GM19467 (cell line): ENCODE results near the gene OR2H2.

Source experiments
- ATAC-seq: cut with Tn5 transposase; IDR thresholded peaks from one replicate; pipeline ENCODE4 v1.9.1; 2021; ENCODE audit warnings: mild to moderate bottlenecking, moderate library complexity; ENCODE audit not compliant: unreplicated experiment

OR2H2 gene

DNA sequence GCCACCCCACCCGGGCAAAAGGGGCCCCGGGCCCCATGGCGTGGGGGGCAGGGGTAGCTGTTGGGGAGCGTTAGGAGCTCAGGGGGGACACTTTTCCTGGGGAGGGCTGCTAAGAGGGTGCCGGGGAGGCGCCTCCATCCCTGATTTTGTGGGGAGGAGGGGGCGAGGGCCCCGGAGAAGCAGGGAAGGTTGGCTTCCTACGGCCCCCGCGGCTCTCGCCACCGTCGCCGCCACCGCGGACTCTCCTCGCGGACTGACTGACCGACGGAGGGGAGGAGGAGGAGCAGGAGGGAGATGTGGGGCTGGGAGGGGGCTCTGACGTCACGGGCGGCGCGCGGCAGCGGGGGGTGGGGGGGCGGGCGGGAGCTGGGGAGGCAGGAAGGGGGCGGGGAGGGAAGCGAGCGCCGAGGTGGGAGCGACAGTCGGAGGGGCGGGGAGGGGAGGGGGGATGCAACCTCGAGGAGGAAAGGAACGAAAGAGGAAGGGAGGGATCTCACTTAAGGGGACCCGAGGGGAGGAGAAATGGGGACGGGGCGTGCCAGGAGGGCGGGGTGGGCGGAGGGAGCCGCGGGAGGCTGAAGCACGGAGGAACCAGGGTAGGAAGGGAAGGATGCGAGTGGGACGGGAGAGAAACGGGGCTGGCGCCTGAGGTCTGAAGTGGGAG lies 43.0 kb downstream of the OR2H2 start:
- no peak for ATAC-seq

DNA sequence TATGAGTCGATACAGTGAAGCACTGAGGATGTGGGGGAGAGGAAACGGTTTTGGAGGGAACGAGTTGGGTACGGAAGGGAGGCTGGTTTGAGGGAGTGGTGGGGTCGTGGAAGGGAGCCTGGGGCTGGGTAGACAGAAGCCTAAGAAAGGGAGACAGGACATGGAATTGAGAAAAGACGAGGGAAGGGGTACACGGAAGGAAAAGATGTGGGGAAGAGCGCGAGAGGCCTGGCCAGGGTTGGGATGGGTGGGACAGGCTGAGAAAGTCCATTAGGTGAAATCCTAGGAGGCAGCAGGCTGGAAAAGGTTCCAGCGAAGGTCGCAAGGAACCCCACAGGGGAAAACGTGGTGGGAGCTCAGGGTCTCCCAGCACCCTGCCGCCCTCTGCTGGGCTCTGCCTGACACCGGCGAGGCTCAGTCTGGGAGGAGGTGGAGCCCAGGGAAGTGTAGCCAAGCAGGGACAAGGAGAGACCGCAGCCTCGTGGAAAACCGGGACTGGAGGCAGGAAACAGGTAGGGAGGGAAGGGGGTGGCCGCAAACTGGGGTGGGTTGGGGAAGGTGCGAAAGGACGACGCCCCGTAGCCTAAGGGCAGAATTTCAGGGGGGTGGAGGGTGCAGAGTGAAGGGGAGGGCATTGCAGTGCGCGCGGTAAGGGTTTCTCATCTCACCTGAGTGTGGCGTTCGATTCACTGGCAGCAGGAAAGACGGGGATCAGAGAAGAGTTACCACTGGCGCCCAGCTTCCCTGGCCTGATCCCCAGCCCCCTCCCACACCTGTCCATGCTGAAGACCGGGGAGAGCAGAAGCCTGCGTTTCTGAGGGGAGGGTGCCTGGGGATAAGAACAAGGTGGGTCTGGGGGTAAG lies 43.7 kb downstream of the OR2H2 start:
- ATAC-seq, result no peak

DNA sequence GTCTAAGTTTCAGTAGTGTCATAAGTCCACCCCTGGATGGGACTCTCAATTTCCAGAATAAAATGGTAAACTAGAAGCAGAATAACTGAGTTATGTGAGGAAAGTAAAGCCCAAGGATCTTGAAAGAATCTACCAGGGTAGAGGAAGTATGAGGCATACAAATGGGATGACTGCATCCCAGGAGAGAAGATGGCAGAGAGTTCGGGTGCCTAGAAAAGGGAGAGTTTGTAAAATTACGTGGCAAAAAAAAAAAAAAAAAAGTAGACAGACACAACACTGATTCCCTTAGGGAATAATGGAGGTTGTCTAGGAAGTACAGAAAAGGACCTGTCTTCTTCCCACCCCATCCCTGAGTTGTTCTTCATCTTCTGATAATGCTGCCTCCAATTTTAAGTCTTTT lies 44.6 kb downstream of the OR2H2 start:
- no peak for ATAC-seq

DNA sequence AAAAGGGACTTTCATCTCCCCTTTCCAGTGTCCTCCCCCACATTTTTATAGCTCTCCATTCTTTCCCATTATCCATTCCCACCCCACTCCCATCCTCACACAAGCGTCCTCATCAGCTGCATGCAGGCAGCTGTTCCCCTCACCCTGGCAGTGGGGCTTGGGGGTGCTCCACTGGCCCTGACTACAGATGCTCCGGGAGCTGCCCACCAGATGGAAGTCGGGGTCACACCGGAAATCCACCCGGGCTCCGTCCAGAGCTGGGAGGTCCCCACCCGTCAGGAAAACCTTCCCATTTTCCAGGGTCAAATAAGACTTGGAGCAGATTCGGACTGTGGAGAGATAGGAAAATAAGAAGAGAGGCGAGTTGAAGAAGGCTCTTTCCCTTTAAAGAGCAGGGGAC lies 45.4 kb downstream of the OR2H2 start:
- no peak for ATAC-seq

GRCh38 chr6:29631209-29631810 lies 46.4 kb downstream of the OR2H2 start:
- ATAC-seq, result no peak

DNA sequence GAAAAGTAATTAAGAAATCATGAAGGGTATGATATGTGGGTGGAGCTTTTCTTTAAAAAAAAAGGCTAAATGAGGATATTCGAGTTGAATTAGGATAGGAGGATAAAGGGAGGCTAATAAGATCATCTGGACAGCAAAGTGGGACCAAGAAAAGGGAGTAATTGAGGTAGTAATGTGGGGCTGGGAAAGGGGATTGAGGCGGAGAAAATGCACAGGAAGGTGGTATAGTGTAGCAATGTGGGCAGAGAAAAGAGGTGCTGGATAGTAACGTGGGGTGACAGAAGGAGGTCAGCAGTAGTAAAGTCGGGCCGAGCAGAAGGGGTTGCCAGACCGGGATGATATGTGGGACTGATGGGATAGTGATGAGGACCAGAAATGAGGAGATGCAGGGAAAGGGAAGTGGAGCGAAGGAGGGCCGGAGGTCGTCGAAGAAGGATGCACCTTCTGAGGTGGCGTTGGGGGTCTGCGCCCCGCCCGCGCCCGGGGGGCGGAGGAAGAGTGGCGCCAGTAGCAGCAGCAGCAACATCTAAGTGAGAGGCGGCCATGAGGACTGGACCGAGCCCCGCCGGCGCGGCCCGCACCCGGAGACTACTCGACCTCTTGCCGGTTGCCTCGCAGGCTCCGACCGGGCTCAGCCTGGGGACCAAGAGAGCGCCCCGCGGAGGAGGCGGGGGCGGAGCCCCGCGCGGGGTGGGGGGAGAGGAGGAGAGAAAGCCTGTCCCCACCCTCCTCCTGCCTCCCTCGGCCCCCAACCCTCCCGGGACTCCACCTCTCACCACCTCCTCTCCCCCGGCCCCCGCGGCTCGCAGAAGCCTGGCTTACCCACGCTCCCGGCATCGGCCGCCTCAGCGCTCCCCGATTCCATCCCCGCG lies 47.2 kb downstream of the OR2H2 start:
- ATAC-seq, result peak; percentile 10

DNA sequence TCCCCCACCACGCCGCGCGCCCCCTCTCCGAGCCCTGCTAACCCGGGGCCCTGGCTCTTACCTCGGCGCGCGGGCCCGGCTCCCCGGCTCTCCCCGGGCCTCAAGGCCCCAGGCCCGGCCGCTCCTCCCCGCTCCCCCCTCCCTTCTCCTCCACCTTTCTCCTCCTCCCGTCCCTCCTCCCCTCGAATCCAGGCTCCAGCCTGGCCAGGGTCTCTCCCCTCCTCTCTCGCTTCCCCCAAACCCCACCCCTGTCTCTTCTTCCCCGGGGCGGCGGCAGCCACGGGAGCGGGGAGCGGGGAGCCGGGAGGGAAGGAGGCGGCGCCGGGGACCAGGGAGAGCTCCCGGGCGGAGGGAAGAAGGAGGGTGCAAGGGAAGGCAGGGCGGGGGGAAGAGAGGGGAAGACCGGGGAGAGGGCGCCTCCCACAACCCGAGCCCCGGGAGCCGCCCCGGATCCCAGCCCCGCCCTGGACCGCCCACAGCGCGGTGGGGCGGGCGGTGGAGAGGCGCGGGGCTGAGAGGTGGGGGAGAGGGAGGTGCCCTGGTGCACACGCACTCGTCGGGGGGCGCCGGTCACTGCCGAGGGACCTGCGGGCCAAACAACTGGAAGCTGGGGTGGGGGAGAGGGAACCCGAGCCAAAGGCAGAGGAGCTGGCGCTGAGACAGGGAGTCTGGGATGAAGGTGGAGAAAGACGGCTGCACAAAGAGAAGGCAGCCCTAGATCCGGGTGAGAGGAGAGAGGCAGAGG lies 48.0 kb downstream of the OR2H2 start, which contains the start of gene GABBR1:
Gene GABBR1 (minus strand): TSS at position 395 of the 745 bp plus-strand sequence. CDS start 798 bp downstream, outside the sequence.
- peak; percentile 47 for ATAC-seq

GRCh38 chr6:29633534-29633905 lies 48.6 kb downstream of the OR2H2 start:
- no peak for ATAC-seq

- no peak for ATAC-seq
Measured at GRCh38 chr6:29637247-29637646, 52.3 kb downstream of the OR2H2 start.
